Left ventricle myocardium inferior (tissue), 1 donor: Measurements from ENCODE around the gene REEP3. TPM values are rescaled to one million over a fixed set of nuclear protein-coding genes. Genes with fewer than 3 reads are reported as not detected.

Experiments used
- DNase-seq: peaks from one replicate; pipeline ENCODE4 v3.0.0-alpha.2; 2020
- H3K27ac ChIP-seq: fragments of 200-600 bp; replicated peaks from 2 replicates; pipeline ENCODE4 v1.8.0; 2021
- H3K27me3 ChIP-seq: fragments of 200-600 bp; 2 replicates; pipeline ENCODE4 v1.8.0; 2021; ENCODE audit warnings: low read depth
- H3K36me3 ChIP-seq: fragments of 200-600 bp; 2 replicates; pipeline ENCODE4 v1.8.0; 2021
- H3K4me1 ChIP-seq: fragments of 200-600 bp; 2 replicates; pipeline ENCODE4 v1.8.0; 2021
- H3K4me3 ChIP-seq: fragments of 200-600 bp; 2 replicates; pipeline ENCODE4 v1.8.0; 2021; ENCODE audit warnings: mild to moderate bottlenecking, moderate library complexity
- H3K9me3 ChIP-seq: fragments of 200-600 bp; replicated peaks from 2 replicates; pipeline ENCODE4 v1.8.0; 2021
- intact Hi-C: fragments of 100-400 bp; cut with micrococcal nuclease; formaldehyde crosslinking; loops from one replicate; pipeline ENCODE4 v1.11.0; 2022
- total RNA-seq: library from RNA; stranded (reverse); fragmentation: NEBNext Ultra II Directional; extraction: Animal tissue kit (Norgen Biotek cat#: 25700); gene quantifications from one replicate; pipeline ENCODE4 v1.2.1, GENCODE V29; 2021
- TF ChIP-seq, protein P1 (sequence below): fragments of 200-600 bp; IDR thresholded peaks from 2 replicates; pipeline ENCODE4 v1.8.0; 2021; ENCODE audit warnings: antibody characterized with exemption, mild to moderate bottlenecking, borderline replicate concordance
- donor health status: DM: no; HTN: yes; CAD: no; lungs with severe emphysema.

Gene REEP3
- total RNA-seq, 1 donor from 2014 or later, result 18.2 TPM

DNA sequence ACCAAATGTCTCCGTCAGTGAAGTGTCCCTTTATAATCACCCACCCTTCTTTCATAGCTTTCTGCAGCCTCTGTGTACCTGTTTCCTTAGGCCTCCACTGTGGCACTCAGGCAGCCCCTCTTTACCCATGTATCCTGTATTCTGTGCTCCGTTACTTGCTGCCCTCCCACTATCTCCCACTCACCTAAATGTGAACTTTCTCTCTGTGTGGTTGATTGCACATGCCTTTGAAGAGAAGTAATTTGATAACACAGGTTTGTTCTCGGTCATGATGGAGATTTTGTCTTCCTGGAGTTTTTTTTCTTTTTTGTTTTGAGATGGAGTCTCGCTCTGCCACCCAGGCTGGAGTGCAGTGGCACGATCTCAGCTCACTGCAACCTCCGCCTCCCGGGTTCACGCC, 61.5 kb downstream of the REEP3 start:
- no peaks in the 10 kb centered on the region for H3K36me3 ChIP-seq
- TF ChIP-seq, protein P1, sequence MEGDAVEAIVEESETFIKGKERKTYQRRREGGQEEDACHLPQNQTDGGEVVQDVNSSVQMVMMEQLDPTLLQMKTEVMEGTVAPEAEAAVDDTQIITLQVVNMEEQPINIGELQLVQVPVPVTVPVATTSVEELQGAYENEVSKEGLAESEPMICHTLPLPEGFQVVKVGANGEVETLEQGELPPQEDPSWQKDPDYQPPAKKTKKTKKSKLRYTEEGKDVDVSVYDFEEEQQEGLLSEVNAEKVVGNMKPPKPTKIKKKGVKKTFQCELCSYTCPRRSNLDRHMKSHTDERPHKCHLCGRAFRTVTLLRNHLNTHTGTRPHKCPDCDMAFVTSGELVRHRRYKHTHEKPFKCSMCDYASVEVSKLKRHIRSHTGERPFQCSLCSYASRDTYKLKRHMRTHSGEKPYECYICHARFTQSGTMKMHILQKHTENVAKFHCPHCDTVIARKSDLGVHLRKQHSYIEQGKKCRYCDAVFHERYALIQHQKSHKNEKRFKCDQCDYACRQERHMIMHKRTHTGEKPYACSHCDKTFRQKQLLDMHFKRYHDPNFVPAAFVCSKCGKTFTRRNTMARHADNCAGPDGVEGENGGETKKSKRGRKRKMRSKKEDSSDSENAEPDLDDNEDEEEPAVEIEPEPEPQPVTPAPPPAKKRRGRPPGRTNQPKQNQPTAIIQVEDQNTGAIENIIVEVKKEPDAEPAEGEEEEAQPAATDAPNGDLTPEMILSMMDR, result no peak
- no peak overlapping the region for H3K27ac ChIP-seq
- peaks cover 40% of the 10 kb centered on the region for H3K4me1 ChIP-seq
- intact Hi-C loops, result no loop called here
- no peak for DNase-seq
- no peaks in the 10 kb centered on the region for H3K9me3 ChIP-seq
- H3K27me3 ChIP-seq, result no peaks in the 10 kb centered on the region
- H3K4me3 ChIP-seq, result no peak overlapping the region

DNA sequence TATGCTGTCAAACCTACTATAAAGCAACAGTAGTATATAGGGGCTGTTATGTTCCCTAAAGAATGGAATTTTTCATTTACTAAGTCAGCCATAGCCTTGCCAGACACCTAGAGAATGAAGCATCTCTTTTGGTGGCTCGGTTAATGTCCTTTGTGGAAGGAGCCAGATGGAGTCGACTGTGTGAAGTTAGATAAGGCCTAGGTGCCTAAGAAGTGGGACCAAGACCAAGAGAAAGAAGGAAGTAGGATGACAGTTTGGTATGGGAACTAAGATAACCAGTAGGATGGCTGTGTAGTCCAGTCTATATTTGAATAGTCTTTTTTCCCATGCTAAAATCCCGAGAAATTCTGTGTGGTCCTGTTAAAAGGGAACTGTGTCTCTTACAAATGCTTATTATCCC, 62.2 kb downstream of the REEP3 start:
- Histone ChIP-seq H3K27me3 (no peaks in the 10 kb centered on the region), H3K27ac (no peak overlapping the region), H3K4me1 (peaks cover 40% of the 10 kb centered on the region), H3K4me3 (no peak overlapping the region), H3K9me3 (no peaks in the 10 kb centered on the region), H3K36me3 (no peaks in the 10 kb centered on the region)
- no peak for DNase-seq
- intact Hi-C loops, result no loop called here
- TF ChIP-seq, protein P1, result no peak

DNA sequence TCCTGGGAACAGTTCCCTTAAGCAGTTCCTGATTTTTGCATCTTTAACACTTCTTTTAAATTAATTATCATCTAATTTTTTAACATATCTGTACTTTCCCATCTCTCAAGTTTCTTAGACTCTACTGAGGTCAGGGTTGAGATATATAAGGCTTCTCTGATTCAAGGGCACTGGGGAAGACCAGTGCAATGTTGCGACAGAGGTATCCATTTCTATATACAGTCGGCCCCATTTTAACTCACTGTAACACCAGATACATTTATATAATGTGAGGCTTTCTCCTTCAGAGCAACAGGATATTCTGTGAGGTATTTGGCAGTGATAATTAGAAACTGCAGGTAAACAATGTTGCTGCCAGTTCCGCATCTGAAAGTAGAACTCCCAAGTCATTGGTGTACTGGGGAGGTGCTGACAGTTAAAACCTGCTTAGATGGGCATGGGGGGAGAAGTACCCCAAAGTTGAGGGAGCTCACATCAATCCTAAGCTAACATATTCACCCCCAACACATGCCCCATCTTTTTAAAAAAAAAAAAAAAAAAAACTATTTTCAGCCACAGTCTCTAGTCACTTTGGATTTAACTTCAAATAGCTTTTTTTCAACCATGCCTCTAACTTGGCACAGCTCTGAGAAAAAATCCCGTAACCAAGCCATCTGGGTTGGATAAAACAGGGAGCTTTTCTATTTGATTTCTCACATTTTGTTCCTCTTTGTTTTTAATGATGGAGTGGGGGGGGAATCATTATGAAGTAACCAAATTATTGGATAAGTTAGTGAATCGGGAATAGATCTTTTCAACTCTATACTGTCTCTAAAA, 62.9 kb downstream of the REEP3 start:
- no peaks in the 10 kb centered on the region for H3K27me3 ChIP-seq
- TF ChIP-seq, protein P1, result no peak
- no peaks in the 10 kb centered on the region for H3K36me3 ChIP-seq
- no peak overlapping the region for H3K4me3 ChIP-seq
- H3K9me3 ChIP-seq, result no peaks in the 10 kb centered on the region
- peaks cover 47% of the 10 kb centered on the region for H3K4me1 ChIP-seq
- intact Hi-C loops, result no loop called here
- H3K27ac ChIP-seq, result no peak overlapping the region
- DNase-seq, result no peak

DNA sequence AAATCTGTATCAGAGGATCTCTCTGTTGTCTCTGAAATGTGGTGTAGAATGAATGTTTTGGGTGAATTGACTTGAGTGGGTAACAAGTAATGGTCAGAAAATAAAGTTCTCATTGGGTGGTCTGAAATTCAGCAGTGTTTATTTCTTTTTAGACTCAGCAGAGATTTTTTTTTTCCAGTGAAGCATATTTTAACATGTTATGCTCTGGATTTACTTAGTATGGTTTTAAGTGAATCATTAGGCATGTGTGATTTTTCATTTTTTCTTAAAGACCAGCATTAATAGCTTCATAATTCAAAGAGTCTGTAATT, 63.5 kb downstream of the REEP3 start:
- Histone ChIP-seq H3K9me3 (no peaks in the 10 kb centered on the region), H3K27me3 (no peaks in the 10 kb centered on the region), H3K4me1 (peaks cover 46% of the 10 kb centered on the region), H3K4me3 (no peak overlapping the region), H3K27ac (no peak overlapping the region), H3K36me3 (no peaks in the 10 kb centered on the region)
- TF ChIP-seq, protein P1, result no peak
- no peak for DNase-seq
- intact Hi-C loops, result no loop called here

DNA sequence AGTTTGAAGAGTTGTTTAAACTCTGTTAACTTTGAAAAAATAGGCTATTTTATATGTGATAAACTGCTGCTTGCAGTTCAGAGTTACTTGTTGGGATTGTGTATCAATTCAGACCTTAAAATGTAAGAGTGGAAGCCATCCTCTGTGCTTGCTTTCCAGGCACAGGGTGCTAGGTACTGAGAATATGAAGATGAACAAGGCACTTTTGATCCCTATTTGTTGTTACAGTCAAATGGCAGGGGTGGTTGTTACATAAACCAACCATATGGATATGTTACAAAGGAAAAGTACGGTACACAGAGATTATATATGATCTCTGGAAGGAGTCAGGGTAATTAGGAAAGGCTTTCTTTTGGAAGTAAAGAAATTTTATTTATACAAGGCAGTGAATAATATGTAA, 63.8 kb downstream of the REEP3 start:
- Histone ChIP-seq H3K4me3 (no peak overlapping the region), H3K27me3 (no peaks in the 10 kb centered on the region), H3K27ac (no peak overlapping the region), H3K36me3 (no peaks in the 10 kb centered on the region), H3K9me3 (no peaks in the 10 kb centered on the region), H3K4me1 (peaks cover 42% of the 10 kb centered on the region)
- TF ChIP-seq, protein P1, result no peak
- no peak for DNase-seq
- intact Hi-C loops, result no loop called here
